ENCODE data around the gene OR9G4. TPM values are rescaled to one million over a fixed set of nuclear protein-coding genes. Genes with fewer than 3 reads are reported as not detected.

OR9G4 gene
- total and polyA plus RNA-seq, 2 experiments from 2014 or later, result not detected

- ATAC-seq (no peak), DNase-seq (ENCODE audit: low spot score) (no peak)
- peaks cover 6% of the 10 kb centered on the region for H3K36me3 ChIP-seq (ENCODE audit: insufficient read depth)
- Mint-ChIP-seq H3K9me3 (peaks cover 16% of the 10 kb centered on the region), H3K36me3 (ENCODE audit: low read depth) (peaks cover 10% of the 10 kb centered on the region; the same call in 2 of the 3 replicates), H3K4me3 (no peak overlapping the region), H3K27me3 (ENCODE audit: insufficient read depth, low read depth, poor library complexity) (no peaks in the 10 kb centered on the region), H3K4me1 (no peaks in the 10 kb centered on the region), H3K27ac (no peak overlapping the region)
- no peaks in the 10 kb centered on the region for H4K20me1 ChIP-seq (replicated peaks; ENCODE audit: insufficient read depth)
- H3K4me1 ChIP-seq (ENCODE audit: insufficient read depth), result 0 out of 2 replicates have a peak, but pooled peaks cover 11% of the 10 kb centered on the region
- H3K9me2 ChIP-seq (ENCODE audit: insufficient read depth), result no peaks in the 10 kb centered on the region
- H3K27me3 ChIP-seq (ENCODE audit: insufficient read depth), result no peaks in the 10 kb centered on the region
- no peak overlapping the region for H3K4me2 ChIP-seq
- TF ChIP-seq, protein P1, sequence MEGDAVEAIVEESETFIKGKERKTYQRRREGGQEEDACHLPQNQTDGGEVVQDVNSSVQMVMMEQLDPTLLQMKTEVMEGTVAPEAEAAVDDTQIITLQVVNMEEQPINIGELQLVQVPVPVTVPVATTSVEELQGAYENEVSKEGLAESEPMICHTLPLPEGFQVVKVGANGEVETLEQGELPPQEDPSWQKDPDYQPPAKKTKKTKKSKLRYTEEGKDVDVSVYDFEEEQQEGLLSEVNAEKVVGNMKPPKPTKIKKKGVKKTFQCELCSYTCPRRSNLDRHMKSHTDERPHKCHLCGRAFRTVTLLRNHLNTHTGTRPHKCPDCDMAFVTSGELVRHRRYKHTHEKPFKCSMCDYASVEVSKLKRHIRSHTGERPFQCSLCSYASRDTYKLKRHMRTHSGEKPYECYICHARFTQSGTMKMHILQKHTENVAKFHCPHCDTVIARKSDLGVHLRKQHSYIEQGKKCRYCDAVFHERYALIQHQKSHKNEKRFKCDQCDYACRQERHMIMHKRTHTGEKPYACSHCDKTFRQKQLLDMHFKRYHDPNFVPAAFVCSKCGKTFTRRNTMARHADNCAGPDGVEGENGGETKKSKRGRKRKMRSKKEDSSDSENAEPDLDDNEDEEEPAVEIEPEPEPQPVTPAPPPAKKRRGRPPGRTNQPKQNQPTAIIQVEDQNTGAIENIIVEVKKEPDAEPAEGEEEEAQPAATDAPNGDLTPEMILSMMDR (conservative IDR thresholded peaks at IDR 0.05; ENCODE audit: low read depth in 2 of 2), result no peak
- TF ChIP-seq REST (IDR thresholded peaks at IDR 0.05; ENCODE audit: unreplicated experiment) (no peak), EZH2phosphoT487 (IDR thresholded peaks at IDR 0.05; ENCODE audit: unreplicated experiment) (no peak), CREB1 (CRISPR knock-in tag; IDR thresholded peaks at IDR 0.05; ENCODE audit: low read depth) (no peak), ZNF114 (CRISPR knock-in tag; IDR thresholded peaks at IDR 0.05) (no peak), ZNF462 (CRISPR knock-in tag; IDR thresholded peaks at IDR 0.05) (no peak), EZH2 (IDR thresholded peaks at IDR 0.05; ENCODE audit: low read depth, unreplicated experiment) (no peak), ZNF331 (CRISPR knock-in tag; IDR thresholded peaks at IDR 0.05; ENCODE audit: low read depth) (no peak), STAT1 (IDR thresholded peaks at IDR 0.05; ENCODE audit: unreplicated experiment) (no peak), POLR2AphosphoS5 (IDR thresholded peaks at IDR 0.05; ENCODE audit: low read depth) (no peak), JUNB (IDR thresholded peaks at IDR 0.05; ENCODE audit: unreplicated experiment) (no peak), NANOG (IDR thresholded peaks at IDR 0.05; ENCODE audit: borderline replicate concordance) (no peak)
- TF ChIP-seq, protein P2, sequence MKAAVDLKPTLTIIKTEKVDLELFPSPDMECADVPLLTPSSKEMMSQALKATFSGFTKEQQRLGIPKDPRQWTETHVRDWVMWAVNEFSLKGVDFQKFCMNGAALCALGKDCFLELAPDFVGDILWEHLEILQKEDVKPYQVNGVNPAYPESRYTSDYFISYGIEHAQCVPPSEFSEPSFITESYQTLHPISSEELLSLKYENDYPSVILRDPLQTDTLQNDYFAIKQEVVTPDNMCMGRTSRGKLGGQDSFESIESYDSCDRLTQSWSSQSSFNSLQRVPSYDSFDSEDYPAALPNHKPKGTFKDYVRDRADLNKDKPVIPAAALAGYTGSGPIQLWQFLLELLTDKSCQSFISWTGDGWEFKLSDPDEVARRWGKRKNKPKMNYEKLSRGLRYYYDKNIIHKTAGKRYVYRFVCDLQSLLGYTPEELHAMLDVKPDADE (IDR thresholded peaks at IDR 0.05), result no peak
- H3K4me3 ChIP-seq, result no peak overlapping the region
- H3K79me2 ChIP-seq (replicated peaks; ENCODE audit: insufficient read depth), result no peaks in the 10 kb centered on the region
- H3F3A ChIP-seq (replicated peaks; ENCODE audit: low read depth), result no peaks in the 10 kb centered on the region
- no peak overlapping the region for H3K27ac ChIP-seq (ENCODE audit: low read depth)
- no peak overlapping the region; the same call in 1 of the 2 replicates for H2AFZ ChIP-seq
Observed at GRCh38 chr11:56782167-56782847, 33.8 kb upstream of the OR9G4 start.

Data from GM23338 (cell line).